ENCODE measurements around the gene GCG. TPM values are rescaled to one million over a fixed set of nuclear protein-coding genes. Genes with fewer than 3 reads are reported as not detected.

Gene GCG
- total RNA-seq, 4 donors from 2014 or later = not detected

DNA sequence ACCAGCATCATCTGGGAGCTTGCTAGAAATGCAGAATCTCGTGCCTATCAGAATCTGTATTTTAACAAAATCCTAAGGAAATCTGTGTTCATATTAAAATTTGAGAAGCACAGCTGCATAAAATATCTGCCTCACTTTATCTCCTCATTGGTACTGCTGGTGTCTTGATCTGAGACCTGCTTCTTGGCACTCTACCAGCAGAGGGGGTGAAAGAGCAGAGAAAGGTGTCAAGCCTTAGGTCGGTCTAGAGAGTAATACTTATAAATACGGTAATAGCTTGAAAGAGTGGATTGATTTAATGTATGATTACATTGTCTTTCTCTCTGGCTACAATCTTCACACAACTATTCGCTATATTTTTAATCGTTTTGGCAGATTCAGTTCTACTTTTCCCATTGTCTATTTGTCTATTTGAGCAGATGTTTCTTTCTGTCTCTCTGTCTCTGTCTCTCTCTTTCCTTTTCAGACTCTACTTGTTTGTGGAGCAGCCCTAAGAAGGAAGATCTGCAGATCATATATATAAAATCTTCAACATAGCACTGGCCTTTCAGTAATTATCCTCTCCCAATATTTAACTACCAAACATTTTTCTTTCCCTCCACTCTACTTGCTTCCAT, 1.7 kb upstream of the GCG start:
- Histone ChIP-seq H3K9me3 (no peaks in the 10 kb centered on the region), H3K36me3 (no peaks in the 10 kb centered on the region), H3K4me3 (no peak overlapping the region), H3K27me3 (no peaks in the 10 kb centered on the region), H3K27ac (no peak overlapping the region), H3K4me1 (no peaks in the 10 kb centered on the region)
- DNase-seq = peak; percentile 23 to 45
- TF ChIP-seq, protein P1, sequence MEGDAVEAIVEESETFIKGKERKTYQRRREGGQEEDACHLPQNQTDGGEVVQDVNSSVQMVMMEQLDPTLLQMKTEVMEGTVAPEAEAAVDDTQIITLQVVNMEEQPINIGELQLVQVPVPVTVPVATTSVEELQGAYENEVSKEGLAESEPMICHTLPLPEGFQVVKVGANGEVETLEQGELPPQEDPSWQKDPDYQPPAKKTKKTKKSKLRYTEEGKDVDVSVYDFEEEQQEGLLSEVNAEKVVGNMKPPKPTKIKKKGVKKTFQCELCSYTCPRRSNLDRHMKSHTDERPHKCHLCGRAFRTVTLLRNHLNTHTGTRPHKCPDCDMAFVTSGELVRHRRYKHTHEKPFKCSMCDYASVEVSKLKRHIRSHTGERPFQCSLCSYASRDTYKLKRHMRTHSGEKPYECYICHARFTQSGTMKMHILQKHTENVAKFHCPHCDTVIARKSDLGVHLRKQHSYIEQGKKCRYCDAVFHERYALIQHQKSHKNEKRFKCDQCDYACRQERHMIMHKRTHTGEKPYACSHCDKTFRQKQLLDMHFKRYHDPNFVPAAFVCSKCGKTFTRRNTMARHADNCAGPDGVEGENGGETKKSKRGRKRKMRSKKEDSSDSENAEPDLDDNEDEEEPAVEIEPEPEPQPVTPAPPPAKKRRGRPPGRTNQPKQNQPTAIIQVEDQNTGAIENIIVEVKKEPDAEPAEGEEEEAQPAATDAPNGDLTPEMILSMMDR (IDR thresholded peaks at IDR 0.05) = peak in 3 of 4 experiments; percentile 8 to 49 (median 12)
- TF ChIP-seq POLR2A (IDR thresholded peaks at IDR 0.05) = no peak
- intact Hi-C loops (cut with DNase I; ENCODE audit: low total_unique reads) = no loop called here

DNA sequence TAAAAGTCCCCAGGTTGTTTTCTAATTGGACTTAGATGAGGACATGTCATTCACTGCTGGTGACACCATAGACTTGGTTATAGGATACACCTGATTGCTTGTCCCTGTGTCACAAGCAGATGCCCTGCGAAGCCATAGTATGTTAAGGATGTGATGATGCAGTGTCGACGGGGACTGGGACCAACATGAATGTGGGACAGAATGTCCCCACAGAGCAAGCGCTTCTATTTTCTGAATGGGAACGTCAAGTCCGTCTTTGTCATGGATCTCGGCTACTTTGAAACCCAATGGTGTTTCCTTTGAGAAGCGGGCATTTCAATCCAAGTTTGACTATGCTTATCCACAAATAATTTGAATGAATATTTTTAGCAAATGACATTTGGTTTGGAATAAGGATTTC, 2.1 kb downstream of the GCG start:
- H3K4me3 ChIP-seq = no peak overlapping the region
- no peaks in the 10 kb centered on the region for H3K4me1 ChIP-seq
- H3K9me3 ChIP-seq = no peaks in the 10 kb centered on the region
- no peak for TF ChIP-seq POLR2A (IDR thresholded peaks at IDR 0.05)
- TF ChIP-seq, protein P1 (IDR thresholded peaks at IDR 0.05) = no peak
- intact Hi-C loops (cut with DNase I; ENCODE audit: low total_unique reads) = no loop called here
- H3K36me3 ChIP-seq = no peaks in the 10 kb centered on the region
- no peak for DNase-seq
- no peak overlapping the region for H3K27ac ChIP-seq
- H3K27me3 ChIP-seq = no peaks in the 10 kb centered on the region

GRCh38 chr2:162149466-162149865, 2.6 kb downstream of the GCG start:
- Histone ChIP-seq H3K27me3 (no peaks in the 10 kb centered on the region), H3K4me1 (no peaks in the 10 kb centered on the region), H3K4me3 (no peak overlapping the region), H3K27ac (no peak overlapping the region), H3K36me3 (no peaks in the 10 kb centered on the region), H3K9me3 (no peaks in the 10 kb centered on the region)
- intact Hi-C loops (cut with DNase I; ENCODE audit: low total_unique reads) = no loop called here
- TF ChIP-seq, protein P1 (IDR thresholded peaks at IDR 0.05) = no peak
- no peak for TF ChIP-seq POLR2A (IDR thresholded peaks at IDR 0.05)
- DNase-seq = no peak

DNA sequence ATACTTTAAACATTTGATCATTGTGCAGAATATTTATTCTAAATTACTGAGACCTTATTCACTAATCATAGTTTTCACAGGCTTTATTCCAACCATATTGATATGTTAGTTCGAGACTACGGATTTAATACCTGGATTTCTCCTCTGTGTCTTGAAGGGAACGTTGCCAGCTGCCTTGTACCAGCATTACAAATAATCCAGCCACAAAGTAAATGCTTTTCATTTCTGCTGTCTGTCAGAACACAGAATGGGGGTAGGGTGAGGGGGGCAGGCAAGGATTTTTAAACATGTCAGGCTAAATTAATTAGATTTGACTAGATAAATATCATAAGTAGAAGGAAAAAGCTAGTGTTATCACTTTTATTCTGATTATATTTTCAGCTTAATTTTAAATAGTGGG, 3.1 kb downstream of the GCG start:
- H3K36me3 ChIP-seq = no peaks in the 10 kb centered on the region
- H3K9me3 ChIP-seq = no peaks in the 10 kb centered on the region
- no peaks in the 10 kb centered on the region for H3K27me3 ChIP-seq
- no peak overlapping the region for H3K4me3 ChIP-seq
- no peak overlapping the region for H3K27ac ChIP-seq
- intact Hi-C loops (cut with DNase I; ENCODE audit: low total_unique reads) = no loop called here
- no peak for DNase-seq
- TF ChIP-seq POLR2A (IDR thresholded peaks at IDR 0.05) = no peak
- TF ChIP-seq, protein P1 (IDR thresholded peaks at IDR 0.05) = no peak
- no peaks in the 10 kb centered on the region for H3K4me1 ChIP-seq

DNA sequence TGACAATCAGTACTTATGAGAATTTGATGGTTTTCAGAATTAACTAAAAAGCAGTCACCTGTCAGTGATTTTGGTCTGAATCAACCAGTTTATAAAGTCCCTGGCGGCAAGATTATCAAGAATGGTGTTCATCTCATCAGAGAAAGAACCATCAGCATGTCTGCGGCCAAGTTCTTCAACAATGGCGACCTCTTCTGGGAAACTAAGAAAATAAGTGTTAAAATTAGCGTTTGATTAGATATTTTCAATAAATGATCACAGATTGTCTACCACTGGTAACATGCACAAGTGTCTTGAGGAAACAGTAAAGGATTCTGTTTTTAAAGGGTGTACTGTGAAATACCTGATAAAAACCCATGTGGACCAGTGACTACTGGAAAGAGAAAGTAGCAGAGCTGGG, 8.1 kb downstream of the GCG start:
- no peaks in the 10 kb centered on the region for H3K9me3 ChIP-seq
- no peak overlapping the region for H3K4me3 ChIP-seq
- H3K27ac ChIP-seq = no peak overlapping the region
- no peaks in the 10 kb centered on the region for H3K36me3 ChIP-seq
- no peak for TF ChIP-seq POLR2A (IDR thresholded peaks at IDR 0.05)
- TF ChIP-seq, protein P1 (IDR thresholded peaks at IDR 0.05) = no peak
- no peaks in the 10 kb centered on the region for H3K4me1 ChIP-seq
- no peaks in the 10 kb centered on the region for H3K27me3 ChIP-seq
- intact Hi-C loops (cut with DNase I; ENCODE audit: low total_unique reads) = no loop called here
- no peak for DNase-seq
